HG03060 (cell line): ENCODE data around the gene CAMKMT.
A peak's percentile ranks its signal among the peaks of the same experiment; 100 is the strongest.

Source experiments
- ATAC-seq: cut with Tn5 transposase; IDR thresholded peaks from one replicate; pipeline ENCODE4 v1.9.1; 2021; ENCODE audit warnings: low read depth, moderate number of reproducible peaks; ENCODE audit not compliant: unreplicated experiment

The CAMKMT gene

DNA sequence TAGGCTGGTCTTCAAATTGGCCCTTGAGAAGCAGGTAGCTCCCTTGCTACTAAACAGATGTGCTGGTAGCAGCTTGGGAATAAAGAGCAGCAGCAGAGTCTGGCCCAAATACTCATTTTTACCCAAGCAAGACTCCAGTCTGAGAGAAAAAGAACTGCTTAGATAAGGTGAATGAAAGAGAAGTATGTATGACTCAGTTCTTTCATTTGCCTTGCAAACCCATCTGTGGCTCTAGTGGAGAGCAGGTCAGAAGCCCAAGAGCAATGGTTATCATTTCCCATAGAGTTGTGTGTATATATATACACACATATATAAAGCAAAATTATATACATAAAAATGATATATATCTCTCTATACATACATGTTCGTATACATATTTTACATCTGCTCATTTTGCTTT is 80.3 kb downstream of the CAMKMT start:
- no peak for ATAC-seq

DNA sequence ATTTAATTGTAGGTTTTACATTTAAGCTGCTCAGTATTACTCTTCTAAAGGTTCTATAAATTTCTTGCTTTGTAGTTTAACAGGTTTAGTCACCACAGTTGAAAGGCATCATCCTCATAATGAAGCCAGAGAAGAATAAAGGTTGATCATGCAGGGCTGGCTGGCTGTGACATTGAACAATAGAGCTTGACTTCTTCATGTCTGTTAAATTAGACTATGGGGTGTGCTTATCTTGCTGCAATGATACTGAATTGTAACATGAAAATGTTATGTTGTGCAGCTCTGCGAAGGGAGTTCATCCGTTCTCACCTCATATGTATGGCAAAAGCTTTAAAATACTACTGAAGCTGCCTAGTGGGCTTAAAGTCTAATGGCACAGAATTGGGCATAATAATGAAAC is 81.8 kb downstream of the CAMKMT start:
- no peak for ATAC-seq

DNA sequence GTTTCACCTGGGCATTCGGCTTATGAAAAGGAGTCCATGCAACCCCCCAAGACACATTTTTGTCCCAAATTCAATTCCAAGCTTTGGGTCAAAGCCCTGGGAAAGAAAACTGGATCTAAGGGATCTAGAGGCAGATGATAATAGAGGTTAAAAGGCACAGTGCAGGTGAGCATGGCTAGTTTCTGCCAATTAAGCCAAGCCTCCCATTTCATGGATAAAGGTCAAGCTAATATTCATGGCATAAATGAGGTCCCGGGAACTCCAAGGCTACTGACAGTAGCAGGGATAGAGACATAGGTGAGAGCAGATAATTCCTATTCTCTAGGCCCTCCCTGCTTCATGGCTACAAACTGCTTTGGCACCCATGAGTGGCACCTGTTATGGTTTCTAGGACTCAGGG is 83.1 kb downstream of the CAMKMT start:
- no peak for ATAC-seq

DNA sequence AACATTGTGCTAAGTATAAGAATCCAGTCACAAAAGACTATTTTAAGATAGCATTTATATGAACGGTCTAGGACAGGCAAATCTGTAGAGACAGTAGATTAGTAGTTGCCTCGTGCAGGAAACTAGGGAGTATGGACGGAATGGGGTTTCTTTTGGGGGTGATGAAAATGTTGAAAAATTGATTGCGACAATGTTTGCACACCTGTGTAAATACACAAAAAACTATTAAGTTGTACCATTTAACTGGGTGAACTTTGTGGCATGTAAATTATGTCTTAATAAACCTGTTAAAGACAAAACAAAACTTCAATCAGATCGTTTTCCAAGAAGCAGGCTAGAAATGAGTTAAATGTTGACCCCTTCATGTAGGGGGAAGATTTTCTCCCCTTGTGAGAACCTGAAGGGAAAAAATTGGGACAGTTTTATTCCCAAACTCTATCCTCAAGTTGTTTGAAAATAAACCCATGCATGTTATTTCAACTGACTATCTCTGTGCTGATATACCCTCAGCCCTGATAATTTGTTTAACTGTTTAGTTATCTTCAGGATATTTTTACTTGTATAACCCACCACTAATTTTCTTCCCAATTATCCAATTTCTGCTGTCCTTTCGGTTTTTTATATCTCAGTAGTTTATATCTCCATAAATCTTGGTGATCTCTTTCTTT is 87.2 kb downstream of the CAMKMT start:
- no peak for ATAC-seq

DNA sequence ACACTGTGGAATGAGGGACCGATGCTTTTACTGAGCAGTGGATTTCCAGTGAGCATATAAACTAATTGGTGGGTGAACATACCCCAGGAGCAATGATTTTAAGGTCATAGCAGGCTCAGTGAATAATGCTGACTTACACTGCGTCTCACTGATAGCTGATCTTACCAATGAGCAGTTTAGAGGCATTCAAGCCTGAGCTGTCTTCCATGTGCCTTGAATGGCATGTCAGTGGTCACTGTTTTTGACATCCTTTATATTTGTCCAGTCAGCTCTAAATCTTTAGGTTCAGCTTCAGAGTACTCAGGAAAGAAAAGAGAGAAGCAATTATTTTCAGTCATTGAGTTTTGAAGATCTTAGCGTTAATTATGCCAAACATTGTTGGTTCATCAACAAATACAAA is 88.3 kb downstream of the CAMKMT start:
- no peak for ATAC-seq

DNA sequence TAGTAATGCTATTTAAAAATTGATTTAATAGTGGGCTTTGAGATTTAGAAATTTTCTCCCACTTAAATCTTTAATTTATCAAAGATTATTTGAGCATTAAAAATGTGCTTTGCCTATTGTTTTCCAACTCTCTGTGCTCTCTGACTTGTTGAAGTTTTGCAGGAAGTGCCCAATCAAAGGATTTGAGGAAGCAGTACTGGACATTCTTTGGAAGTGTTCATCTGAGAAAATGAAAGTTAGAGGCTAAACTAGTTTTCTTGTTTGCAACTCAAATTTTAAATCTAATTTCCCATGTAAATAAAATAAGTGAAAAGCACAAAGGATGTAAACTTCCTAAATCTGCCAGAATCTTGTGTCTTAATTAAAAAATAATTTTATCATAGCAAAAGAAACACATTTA is 89.1 kb downstream of the CAMKMT start:
- no peak for ATAC-seq

DNA sequence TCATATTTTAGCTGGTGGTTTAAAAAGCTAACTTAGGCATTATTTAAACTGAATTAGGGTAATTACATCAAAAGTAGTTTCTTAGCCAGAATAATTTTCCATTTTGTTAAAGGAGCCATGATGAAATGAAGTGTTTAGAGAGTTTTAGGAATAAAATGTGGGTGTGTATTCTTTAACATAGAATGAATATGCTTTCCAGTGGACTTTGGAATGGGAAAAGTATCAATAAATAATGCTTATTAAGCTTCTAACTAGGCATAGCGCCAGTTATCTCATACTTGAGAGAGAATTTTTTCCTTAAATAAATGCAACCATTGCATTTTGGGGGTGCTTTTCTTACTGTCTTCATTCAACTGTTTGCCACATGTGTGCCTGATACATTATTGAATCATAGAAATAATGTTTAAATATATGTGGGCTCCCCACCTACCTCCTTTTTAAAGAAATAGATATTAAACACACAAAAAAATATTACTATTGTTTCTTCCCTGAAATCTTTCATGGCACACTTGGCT is 90.4 kb downstream of the CAMKMT start:
- no peak for ATAC-seq

DNA sequence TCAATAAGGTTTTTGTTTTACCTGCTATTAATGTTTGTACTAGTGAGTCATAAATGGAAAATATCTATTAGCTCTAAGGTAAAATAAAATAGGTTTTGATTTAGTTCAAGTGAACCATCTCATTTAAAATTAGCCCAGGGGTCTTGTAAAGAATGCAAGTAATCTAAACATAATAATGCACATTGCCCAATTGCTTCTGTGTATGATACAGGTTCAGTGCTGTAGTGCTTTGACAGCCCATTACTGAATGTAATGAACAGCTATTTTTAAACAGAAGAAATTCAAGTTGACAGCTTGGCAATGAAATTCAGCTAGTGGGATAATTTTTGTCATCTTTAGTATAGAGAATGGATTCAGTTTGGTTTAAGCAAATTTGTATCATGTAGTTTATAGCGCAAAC is 91.5 kb downstream of the CAMKMT start:
- no peak for ATAC-seq

DNA sequence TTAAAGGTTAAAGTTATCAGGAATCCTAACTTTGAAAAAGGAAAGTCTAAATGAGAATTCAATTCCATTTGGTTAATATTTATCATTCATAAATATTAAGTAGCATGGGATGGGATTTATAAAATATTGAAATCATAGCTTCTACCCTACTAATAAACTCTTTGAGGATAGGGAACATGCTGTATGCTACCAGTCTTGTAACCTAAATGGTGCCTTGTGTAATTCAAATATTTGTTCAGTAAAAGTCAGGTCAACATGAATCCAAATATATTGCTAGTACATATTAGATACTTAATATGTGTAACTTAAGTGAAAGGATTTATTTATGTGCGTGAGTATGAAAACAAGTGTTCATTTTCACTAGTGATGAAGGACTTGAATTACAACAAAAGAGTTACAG is 94.1 kb downstream of the CAMKMT start:
- no peak for ATAC-seq

DNA sequence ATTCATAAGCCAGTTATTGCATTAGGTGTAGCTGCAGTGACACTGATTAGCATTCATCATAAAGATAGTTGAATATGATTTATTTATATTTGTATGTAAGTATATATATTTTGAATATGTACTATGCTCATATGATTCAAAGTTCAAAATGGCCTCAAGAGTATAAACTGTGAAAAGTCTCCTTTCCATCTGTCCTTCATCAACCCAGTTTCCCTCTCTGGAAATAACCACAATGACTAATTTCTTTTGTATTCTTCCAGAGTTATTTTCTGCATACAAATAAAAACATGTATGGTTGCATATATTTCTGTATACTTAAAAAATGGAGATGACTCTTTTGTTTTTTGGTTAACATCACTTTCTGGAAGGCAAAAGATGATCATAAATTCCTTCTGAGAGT is 95.2 kb downstream of the CAMKMT start:
- ATAC-seq, result no peak

DNA sequence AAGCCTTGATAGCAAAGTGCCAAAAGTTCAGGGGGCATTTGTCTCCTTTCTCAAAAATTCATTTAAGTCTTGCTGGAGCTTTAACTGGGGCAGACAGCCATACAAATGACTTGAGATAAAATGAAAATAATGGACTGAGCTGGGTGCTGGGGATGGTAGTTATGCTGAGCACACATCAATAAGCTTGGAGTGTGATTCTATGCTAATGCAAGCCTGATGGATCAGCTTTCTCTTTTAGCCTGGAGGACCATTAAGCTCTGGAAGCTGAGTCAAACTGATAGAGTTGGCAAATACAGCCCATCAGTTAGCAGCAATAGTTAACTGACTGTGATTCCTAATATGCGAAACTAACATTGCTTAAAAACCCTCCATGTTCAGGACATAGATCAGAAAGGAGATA is 98.0 kb downstream of the CAMKMT start:
- ATAC-seq, result no peak

DNA sequence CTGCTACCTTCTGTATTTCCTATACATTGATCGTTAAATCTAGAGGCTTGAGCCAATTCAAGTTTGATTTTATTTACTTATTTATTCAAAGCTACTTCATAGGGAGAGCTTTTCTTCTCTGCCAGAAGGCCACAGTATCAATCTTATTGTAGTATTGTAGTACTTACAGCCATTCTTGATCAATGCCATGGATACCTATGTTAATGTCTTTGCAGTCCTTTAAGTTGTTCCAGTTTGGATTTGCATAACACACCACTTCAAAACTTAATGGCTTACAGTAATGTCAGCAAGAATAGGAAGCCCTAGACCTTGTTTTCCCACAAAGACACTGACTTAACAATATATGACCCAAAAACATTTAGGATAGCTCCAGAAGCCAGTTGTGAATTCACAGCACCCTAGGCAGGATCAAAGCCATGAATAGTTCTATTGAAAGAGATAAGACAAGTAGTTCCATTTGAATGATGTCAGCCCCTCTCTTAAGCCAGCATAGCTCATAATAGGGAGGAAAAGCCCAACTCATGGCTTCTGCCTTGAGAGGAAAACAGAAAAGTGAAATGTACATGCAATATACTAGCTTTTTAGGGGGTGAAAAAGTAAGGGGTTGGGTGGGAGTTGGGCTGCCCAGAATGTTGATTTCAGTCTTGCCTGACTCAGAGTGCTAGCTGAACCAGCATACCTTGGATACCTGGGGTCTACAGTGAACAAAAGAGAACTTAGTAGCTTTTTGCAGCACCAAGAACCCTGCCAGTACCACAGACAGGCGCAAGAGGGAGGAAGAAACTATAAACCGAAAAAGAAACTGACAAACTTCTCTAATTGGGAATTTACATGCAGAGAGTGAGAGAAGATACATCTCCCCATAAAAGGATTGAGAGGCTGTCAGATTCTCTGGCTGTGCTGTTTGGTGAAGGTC is 101.4 kb downstream of the CAMKMT start:
- no peak for ATAC-seq

DNA sequence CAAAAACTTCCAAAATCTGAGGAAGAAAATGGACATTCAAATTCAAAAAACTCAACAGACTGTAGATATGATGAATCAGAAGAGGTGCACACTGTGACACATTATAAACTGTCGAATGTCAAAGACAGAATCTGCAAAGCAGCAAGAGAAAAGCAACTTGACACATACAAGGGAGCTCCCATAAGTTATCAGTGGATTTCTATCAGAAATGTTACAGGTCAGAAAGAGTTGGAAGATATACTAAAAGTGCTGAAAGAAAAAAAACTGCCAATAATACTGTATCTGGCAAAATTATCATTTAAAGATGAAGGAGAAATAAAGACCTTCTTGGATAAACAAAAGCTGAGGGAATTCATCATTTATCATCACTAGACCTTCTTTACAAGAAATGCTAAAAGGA is 102.7 kb downstream of the CAMKMT start:
- ATAC-seq, result no peak

DNA sequence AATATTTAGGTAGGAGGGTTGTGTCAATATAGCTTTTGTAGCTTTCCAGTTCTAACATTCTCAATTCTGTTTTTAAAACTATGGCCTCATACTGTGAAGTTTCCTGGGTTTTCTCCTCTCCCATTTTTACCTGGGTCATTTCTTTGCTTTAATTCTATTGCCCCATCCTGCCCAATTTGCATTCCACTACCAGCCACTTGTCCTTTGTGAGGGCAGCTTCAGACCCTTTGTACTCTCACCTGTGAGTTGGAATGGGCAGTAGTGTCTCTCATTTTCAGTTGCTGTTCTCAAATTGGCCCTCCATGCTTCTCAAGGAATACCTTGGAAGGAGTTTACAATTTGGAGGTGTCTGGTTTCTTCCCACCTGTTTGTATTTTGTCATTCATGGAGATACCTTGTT is 108.4 kb downstream of the CAMKMT start:
- ATAC-seq, result no peak

DNA sequence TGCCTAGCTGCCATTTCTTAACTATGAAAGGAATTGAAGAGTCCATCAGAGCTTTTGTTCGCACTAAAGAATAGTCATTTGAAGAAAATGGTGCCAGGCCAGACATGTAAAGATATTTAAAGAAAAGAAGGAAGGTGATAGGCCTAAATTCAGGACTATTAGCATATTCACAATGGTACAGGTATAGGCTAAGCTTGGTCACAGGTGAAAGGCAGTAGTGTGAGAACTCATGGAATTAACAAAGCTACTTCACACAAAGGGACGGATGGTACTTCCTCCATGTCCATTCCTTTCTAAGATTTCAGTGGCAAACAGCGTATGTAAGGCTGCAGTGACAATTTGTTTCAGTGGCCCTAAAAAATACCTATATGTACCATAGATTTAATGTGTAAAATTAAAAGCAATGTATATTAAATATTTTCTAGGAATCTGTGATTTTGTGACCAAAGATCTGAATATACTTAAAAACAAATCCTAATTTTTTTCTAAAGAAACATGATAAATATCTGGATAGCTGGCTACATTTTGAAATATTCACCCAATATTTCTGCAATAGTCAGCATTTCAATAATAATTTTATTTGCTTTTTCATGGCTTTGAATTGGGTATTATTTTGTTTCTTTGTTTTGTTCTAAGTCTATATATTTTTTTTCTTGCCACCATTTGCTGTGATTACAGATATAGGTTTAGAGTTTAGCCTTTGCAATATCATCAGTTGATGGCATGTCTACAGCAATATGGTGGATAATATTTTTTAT is 116.1 kb downstream of the CAMKMT start:
- no peak for ATAC-seq

DNA sequence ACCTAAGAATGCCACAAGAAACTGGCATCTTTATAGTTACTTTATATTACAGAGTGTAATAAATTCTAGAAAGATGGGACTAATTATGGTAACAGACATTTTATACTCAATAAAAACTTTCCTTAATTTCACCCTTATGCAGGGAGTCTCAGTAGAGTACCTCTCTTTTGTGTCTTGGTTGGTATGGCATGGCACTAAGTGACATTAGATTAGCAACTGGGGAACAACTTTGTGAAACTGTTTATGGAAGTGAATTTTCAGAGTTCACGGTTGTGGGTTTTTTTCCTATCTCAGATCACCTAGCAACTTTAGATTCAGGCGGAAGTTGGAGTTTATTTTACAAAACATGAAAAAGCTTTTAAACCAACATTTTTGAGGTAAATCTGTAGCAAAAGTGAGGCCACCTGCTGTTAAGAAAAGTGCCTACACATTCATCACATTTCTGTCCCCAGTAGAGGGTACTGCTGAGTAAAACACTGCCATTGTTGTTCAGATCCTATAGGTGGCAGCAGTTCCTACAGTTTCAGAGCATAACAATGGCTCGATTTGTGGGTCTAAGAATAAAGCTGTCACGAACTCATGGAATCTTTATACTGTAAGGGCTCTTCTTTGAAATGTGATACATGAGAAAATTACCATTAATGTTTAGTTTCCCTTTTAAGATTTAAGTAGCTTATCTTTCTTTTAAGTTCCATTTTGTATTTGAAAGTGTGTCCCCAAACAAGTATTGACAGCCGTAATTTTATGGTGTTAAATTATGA is 117.6 kb downstream of the CAMKMT start:
- peak; percentile 85 for ATAC-seq

DNA sequence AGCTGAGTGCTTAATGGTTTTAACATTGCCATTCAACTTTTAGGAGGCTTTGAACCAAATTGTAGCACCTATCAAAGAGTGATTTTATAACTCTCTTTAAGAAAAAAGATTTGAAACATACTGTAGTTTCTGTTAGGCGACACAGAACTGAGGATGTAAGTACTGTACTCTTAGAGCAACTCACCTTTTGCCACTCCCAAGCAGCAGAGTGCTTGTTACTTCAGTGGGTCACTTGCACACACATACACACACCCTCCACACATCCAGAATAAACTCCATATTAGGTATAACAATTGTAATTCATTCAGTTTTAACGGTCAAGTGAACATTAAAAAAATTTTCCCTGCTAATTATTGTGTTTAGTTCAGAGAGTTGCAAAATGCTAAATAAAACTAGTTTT is 118.3 kb downstream of the CAMKMT start:
- ATAC-seq, result no peak

DNA sequence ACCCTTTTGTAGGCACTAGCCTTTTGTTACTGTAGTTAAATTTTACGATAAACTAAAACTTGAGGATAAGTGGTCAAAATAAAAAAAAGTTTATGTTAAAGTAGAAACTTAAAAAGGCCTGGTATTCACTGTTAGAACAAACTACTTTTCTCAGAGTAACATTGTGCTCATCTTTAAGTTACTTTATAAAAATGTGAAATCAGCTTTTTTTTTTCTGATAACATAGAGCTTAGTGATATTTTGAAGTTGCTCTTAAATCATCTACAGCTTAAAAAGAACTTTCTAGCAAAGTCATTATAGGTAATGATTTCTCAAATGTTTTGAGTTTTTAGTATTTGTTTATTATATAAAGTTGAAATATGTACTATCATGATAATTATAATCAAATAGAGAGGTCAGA is 125.3 kb downstream of the CAMKMT start:
- ATAC-seq, result no peak

DNA sequence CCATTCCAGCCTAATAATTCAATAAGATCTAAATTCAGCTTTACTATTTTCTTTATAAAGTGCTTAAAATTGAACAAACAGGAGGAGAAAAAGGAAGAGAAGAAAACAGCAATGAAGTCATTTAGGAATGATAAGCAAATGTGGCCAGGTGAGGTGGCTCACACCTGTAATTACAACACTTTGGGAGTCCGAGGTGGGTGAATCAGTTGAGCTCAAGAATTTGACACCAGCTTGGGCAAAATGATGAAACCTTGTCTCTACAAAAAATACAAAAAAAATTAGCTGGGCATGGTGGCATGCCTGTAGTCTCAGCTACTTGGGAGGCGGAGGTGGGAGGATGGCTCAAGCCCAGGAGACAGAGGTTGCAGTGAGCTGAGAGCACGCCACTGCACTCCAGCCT is 129.0 kb downstream of the CAMKMT start:
- no peak for ATAC-seq

DNA sequence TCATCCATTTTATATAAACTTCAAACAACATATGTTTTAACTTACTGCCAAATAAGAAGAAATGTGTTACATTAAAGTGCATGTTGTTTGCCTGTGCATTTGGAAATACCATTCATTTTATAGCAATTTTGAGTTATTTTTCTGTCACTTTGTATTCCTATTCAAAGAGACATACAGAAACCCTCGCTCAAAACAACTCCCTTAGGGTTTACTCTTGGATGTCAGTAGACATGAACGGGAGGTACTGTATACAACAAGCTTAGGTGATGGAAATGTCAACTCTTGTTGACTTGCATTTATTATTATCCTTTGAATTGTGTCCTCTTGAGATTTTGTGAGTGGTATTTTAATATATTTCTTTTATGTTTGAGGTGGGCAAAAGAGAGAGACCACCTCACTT is 132.3 kb downstream of the CAMKMT start:
- ATAC-seq, result no peak
